ENCODE data around the gene MEF2D.

The MEF2D gene

DNA sequence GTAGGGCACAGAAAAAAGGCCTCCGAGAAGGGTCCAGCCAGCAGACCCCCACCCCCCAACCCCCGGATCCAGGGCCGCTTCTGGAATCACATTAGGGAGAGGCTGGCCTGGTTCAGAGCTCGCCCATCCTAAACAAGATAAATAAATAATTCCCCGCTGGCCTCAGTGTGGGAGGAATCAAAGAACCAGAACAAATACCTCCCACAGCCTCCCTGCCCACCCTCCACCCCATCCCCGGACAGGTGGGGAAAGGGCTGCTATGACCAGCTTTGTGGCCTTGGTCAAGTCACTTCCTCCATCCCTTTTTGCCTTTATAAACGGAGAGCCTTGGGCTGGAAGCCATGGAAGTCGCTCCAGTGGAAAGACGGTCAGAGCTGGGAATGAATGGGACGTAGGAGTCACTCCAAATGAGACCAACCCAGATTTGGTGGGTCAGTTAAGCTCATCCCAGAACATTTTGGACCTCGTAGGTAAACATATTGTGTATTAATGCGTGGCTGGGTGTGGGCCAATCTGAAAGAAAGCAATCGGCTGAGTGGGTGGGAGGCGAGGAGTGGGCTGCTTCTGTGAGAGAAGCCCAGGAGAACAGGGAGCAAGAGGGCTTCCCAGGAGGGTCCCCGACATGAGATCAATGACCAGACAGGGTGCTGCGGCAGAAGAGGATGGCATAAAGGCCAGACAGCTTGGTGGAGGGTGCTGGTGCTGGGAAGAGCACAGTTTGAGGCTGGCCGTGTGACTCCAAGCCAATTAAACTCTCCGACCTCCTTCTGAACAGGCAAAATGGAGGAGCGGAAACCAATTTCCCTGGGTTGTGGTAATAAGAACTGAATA lies 63.3 kb downstream of the MEF2D start:
- in situ Hi-C loops (cut with MboI; ENCODE audit: low pct_unique_long_range_greater_than_20kb, low sequenced_read_pairs): no loop called here
- no peak for DNase-seq

DNA sequence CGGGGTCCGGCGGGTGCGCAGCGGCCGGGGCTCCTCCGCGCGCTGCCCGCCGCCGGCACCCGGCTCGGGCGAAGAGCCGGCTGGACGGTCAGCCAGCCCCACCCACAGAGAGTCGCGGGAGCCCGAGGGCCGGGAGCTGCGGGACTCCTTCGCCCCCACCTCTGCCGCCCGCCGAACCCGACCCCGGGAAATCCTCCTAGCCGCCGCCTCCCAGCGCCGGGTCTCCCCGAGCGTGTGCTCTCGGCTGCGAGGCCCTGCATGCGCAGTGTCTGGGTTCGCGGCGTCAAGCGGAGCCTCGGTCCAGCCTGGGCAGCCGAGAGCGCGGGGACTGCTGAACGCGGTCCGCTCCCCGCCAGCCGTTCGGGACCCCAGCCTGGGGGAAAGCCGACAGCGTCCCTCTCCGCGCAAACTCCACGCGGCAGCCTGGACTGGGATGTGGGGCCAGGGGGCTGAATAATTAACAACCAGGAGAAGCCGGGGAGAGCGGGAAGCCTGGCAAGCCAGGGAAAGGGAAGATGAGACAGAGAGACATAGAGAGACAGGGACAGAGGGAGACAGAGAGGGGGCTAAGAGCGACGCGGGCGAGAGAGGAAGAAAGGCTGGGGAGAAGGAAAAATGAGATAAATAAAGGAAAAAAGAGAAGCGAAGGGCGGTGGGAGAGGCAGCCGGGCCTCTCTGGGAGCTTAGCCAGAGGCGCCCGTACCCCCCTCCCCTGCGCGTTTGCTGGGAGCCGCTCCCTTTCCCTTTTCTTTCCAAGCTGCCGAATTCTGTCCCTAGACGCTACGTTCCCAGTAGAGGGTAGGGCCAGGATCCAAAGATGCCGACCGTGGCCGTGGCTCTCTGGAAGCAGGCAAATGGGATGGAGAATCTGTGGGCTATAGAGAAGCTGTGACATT lies 64.2 kb downstream of the MEF2D start:
- in situ Hi-C loops (cut with MboI; ENCODE audit: low pct_unique_long_range_greater_than_20kb, low sequenced_read_pairs): no loop called here
- no peak for DNase-seq

DNA sequence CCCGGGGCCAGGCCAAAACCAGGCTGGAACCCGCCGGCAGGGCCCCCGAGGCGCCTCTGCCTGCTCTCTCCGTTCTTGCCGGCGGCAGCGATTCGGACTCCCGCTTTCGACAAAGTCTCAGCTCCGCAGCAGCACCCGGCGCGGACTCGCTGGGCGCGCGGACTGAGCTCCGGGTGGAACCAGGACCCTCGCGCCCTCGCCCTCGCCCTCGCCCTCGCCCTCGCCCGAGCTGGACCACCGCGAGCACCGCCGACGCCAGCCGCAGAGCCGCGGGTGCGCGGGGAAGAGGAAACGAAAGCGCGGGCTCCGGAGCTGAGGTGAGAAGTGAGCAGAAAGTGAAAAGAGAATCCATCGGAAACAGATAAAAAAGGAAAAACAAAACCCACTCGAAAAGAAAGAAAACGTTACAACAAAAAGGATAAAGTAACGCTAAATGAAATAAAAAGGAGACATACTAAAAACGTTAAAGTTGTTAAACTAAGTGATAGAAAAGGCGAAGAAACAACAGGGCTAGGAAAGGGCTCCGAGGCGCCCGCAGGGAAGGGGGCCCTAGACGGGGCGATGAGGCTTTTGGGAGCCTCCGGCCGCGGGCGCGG lies 64.9 kb downstream of the MEF2D start:
- in situ Hi-C loops (cut with MboI; ENCODE audit: low pct_unique_long_range_greater_than_20kb, low sequenced_read_pairs): no loop called here
- no peak for DNase-seq

DNA sequence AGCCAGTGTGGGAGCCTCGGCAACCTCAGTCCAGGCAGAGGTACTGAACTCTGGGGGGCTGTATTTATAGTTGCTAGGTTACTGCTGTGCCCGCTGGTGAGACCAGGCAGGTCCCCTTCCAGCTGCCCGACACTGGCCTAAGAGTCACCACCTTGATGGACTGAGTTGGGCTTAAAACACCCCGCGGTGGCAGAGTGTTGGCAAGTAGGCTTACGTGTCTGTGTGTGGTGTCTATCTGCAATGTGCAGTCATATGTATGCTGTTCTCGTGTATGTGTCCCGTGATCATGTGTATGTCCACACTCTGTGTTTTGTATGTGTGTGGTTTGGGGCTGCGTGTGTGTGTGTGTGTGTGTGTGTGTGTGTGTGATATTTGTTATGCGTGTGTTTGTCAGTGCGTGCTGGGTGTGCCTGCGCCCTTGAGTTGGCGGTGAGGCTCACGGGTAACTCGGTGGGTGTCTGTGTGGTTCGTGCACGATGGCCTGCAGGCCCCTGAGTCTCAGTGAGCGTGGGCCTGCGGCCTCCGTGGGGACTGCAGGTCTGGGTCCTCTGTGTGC lies 65.5 kb downstream of the MEF2D start:
- DNase-seq: no peak
- in situ Hi-C loops (cut with MboI; ENCODE audit: low pct_unique_long_range_greater_than_20kb, low sequenced_read_pairs): no loop called here

DNA sequence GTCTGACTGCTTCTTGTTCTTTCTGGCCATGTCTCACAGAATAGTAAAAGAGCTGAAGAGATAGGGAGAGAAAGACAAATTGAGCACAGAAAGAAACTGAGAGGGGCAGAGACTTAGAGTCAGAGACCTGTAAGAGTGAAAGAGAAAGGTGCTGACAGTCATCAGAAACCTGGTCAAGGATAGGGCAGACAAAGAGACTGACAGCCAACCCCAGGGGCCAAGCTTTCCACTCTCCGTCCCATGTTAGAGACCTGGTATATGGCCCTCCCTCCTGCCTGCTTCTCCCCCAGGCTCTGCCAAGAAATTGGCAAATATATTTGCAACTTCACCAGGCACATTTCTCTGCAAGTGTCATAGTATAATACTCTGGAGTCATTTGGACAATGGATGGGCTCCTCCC lies 67.0 kb downstream of the MEF2D start:
- in situ Hi-C loops (cut with MboI; ENCODE audit: low pct_unique_long_range_greater_than_20kb, low sequenced_read_pairs): no loop called here
- DNase-seq: no peak

DNA sequence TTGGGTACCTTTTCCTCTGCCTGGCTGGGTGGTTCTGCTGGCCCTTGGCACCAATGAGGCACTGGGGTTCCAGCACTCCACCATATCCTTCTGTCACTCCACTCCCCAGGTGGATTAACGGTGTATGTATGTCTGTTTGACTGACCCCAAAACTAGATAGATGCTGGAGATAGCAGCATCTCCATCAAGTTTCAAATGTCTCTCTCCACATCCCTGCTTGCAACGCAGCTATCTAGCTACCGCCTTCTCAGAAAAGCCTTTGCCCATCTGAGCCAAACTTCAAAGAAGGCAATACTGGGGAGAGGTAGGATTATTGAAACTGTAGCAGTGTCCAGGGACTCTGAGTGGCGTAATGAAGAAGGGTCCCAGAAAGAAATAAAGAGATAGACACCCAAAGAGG lies 67.5 kb downstream of the MEF2D start:
- in situ Hi-C loops (cut with MboI; ENCODE audit: low pct_unique_long_range_greater_than_20kb, low sequenced_read_pairs): no loop called here
- DNase-seq: no peak

DNA sequence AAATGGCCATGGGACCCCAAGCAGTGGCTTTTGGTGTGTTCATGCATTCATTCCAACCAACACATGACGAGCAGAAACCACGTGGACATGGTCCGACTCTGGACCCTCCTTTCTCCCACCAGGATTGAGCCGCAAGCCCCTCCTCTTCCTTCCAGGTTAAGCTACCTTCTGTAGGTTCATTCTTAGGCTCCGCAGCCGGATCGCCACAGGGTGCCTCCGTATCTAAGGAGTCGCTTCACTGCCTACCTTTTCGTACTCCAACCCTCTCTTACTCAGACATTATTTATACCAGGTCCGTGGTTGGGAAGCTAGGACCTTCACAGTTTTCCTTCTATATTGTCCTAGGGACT lies 67.9 kb downstream of the MEF2D start:
- no peak for DNase-seq
- in situ Hi-C loops (cut with MboI; ENCODE audit: low pct_unique_long_range_greater_than_20kb, low sequenced_read_pairs): no loop called here

DNA sequence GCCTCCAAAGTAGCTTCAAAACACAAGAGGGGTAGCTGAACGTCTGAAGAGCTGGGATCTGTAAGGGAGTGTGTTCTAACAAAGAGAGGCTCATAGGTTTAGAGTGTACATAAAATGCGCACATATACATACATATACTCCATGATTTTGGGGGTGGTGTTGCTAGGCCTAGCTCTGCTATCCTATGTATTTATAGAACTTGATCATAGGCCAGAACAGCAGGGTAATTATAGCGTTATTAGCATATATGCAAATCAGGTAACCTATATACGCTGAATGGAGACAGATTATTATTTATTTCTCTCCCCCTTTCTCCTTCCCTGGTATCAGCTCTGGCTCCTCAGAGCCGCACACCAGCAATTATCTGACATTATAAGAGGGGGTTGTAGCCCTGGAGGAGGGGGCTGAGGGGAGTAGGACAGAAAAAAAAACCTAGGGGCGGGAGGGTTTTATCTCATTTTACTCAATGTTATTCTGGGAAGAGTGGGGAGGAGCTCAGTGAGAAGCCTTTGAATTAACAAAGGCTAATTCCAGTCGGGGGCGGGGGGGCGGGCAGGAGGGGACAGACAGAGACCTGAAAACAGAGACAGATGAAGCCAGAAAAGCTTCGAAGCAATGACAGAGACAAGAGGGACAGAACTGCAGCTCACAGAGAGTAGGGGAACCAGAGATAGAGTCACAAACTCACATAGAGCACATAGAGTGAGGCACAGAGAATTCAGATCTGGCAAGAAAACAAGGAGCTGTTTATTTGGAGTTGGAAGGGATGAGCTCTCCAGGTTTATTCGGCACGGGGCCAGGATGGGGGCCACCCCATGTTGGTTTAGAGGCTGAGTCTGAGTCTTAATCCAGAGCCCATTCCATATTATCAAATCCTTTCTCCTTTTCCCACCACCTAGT lies 68.6 kb downstream of the MEF2D start:
- DNase-seq: no peak
- in situ Hi-C loops (cut with MboI; ENCODE audit: low pct_unique_long_range_greater_than_20kb, low sequenced_read_pairs): no loop called here

DNA sequence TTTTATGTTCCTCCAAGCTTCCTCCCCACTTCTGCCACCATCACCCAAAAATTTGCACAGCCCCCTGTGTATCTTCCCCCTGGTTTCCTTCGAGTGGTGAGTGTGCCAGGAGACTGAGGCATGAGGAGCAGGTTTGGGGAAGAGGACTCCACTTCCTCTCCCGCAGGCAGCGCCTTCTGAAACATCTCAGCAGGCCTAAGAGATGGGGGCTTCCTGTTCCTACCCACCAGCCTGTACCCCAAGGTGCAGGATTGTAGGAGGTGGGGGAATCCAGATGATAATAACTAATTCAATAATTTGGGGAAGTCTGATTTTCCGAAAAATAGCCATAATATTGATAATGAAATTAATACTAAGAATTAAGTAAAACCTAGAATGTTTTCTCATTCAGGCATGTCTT lies 69.2 kb downstream of the MEF2D start:
- in situ Hi-C loops (cut with MboI; ENCODE audit: low pct_unique_long_range_greater_than_20kb, low sequenced_read_pairs): no loop called here
- DNase-seq: no peak

DNA sequence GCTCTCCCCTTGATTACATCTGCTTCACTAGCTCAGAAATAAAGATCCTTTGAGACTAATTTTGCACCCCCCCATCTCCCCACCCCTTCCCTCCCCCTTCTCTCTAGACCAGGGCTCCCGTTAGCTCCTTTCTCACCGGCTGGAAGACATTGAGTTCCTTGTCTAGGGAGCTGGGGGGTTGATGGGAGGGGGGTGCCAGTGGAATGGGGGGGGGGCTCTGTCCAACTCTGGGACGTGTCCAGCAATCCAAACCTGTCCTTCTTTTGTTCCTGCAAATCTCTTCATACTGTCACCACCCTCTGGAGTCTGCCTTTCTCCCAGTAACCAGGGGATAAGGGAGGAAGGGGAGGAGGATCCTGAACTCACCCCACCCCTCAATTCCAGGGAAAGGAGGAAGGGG lies 69.7 kb downstream of the MEF2D start:
- no peak for DNase-seq

DNA sequence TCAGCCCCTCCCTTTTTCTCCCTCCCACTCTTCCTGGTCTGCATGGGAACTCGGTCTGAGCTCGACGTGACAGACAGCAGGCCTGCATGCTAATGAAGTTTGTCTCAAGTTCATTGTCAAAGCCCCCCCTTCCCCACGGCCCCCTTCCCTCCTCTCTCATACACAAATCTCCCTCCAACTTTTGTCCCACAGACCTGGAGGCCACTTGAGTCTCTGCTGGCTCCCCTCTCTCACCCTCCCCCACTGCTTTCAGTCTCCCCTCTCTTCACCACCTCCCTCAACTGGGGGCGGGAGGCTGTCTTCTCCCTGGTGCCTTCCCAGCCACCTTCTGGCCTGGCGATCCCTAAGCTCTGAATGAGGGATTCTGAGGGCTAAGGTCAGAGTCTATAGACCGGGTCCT lies 70.3 kb downstream of the MEF2D start:
- DNase-seq: no peak
- in situ Hi-C loops (cut with MboI; ENCODE audit: low pct_unique_long_range_greater_than_20kb, low sequenced_read_pairs): no loop called here

More for the DNA sequence above, 69.7 kb downstream of the MEF2D start:
- in situ Hi-C loops (cut with MboI; ENCODE audit: low pct_unique_long_range_greater_than_20kb, low sequenced_read_pairs): no loop called here

DNA sequence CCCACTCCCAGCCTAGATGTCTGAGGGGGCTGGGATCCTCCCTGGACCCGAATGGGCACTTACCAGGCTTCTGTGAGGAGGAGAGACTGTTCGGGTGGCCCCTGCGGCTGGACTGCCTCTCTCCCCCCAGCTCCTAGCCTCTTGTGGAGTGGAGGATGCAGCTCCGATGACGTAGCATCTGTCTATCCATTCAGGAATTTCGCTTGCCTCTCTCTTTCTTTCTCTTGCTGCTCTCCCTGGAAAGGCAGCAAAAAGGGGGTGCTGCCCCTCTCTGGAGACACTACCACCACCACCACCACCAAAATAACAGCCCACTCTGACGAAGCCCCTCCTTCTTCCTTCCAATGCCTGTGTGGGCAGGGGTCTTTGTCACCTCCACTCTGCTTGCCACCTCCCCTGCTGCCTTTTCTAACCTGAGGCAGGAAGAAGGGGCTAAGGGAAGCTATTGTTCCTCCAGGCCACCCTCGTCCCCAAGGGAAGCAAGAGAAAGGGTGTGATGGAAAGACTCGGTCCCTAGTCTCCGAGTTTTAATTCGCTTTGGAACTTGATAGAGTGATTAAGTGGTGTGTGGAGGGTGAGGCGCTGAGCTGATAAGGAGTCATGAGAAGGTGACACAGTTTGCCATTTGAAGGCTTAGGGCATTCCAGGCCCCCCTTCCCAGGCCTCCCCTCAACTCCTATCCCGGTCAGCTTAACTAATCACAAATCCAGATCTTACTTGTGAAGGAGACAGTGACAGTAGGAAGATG lies 71.1 kb downstream of the MEF2D start:
- no peak for DNase-seq
- in situ Hi-C loops (cut with MboI; ENCODE audit: low pct_unique_long_range_greater_than_20kb, low sequenced_read_pairs): no loop called here

DNA sequence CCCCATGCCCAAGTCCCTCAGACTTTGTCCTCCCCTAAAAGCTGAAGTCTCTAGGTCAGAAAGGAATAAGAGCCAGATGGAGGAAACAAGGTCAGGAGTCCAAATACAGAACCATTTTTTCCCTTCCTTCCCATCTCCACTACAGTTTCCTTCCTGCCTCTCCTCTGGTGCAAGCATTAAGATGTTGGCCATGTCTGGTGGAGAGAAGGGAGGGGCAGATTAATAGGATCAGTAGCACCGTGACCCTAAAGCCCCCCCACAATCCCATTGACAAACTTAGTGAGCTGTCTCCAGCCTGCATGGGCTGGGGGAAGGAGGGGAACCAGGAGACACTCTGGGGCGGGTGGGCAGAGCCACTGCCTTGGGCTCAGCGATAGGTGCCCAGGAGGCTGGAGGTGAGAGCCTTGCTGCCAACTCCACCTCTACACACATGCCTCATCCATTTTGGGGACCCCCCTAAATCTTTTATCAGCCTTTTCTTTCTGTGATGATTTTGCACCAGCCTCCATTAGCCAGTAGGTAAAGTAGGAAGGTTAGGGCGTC lies 71.8 kb downstream of the MEF2D start:
- DNase-seq: no peak
- in situ Hi-C loops (cut with MboI; ENCODE audit: low pct_unique_long_range_greater_than_20kb, low sequenced_read_pairs): no loop called here

DNA sequence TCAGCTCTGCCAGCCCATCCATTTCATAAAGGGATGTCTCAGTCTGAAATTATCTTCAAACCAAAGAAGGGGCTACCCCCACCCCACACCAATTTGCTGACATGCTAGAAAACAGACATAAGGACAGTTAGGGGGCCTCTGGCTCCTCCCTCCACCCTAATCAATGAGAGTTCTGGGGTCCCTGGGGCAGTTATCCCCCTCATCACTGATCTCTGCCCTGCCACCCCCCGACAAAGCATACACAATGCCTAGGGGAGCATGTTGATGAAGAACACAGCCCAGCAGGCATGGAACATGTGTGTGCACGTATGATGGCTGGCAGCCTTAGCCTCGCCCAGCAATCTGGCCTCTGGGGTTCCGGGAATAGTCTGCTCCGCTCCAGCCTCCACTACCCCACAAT lies 72.6 kb downstream of the MEF2D start:
- in situ Hi-C loops (cut with MboI; ENCODE audit: low pct_unique_long_range_greater_than_20kb, low sequenced_read_pairs): no loop called here
- no peak for DNase-seq

DNA sequence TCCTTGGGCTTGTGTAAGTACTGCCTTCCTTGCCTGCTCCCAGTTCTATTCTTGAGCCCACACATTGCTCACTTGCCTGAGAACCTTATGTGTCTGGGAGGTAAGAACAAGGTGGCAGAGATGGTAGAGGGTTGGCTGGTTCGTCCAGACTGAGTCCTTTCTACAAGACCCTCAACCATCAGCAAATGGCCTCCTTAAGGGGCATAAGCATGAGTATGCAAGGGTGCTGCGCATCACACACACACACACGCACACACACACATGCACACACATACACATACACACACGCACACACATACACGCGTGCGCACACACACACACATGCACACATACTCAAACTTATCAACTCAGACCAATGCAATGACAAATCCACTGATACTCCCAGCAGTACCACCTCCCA lies 74.6 kb downstream of the MEF2D start:
- in situ Hi-C loops (cut with MboI; ENCODE audit: low pct_unique_long_range_greater_than_20kb, low sequenced_read_pairs): no loop called here
- no peak for DNase-seq

DNA sequence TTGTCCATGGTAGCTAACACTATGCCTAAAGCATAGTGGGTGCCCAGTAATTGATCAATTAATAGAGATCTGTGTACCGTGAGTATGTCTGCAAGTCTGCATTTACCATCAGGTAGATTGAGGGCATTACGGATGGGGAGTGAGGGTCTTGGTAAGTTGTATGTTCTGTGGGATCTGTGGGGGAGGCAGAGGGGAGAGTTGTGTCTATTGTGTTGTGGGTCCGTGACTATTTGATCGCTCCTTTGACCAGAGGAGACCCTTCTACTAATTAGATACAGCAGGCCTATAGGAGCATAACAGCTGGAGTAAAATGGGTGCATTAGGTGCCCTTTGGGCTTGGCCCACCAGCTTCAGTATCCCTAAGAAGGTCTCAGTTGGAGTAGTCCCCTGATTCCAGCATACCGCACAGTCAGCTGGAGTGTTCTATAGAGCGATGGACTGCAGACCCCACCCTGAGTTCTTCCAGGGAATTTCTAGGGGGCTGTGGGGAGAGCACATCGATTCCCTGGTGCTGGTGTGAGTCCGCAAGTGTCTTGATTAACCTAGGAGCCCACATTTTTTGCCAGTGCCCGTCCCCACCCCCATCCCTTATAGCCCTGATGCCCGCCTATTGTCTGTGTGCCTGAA lies 75.7 kb downstream of the MEF2D start:
- in situ Hi-C loops (cut with MboI; ENCODE audit: low pct_unique_long_range_greater_than_20kb, low sequenced_read_pairs): no loop called here
- DNase-seq: no peak

DNA sequence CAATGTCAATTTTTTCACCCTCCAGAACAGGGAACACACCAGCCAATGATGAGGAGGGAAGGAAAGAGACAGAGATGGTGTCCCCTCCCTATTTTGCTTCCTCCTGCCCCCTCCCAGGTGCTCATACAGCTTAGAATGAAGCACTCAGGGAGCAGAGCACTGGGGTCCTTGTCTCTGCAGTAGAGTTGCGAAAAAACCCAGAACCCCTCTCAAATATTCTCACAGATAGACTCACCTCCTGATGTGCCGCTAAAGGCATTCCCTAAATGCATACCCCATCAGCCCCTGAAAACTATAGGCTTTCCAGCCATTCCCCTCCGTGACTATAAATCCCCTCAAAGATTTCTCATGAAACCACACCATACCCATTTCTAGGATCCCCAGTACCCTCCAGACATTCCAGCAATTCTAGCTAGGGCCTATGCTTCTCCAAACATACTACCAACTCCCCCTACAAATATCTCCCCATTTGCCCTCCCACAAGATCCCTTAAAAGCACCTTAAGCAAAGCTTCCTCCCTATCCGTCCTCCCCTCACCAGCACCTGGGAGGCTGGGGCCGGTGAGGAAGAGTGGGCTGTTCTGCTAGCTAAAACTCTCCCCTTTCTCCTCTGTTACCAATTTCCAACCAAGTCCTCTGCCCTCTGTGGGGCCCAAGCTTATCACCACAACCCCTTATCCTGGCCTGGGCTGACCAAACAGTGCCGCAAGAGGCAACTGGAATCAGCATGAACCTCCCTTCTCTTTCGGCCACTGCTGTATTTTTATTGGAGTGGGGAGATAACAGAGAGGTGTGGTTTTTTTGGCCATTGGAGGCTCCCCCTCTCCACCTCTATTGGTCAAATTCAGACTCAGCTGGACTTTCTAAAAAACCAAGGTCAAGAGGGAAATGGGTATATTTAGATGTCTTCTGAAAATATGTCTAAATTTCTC lies 76.9 kb downstream of the MEF2D start:
- in situ Hi-C loops (cut with MboI; ENCODE audit: low pct_unique_long_range_greater_than_20kb, low sequenced_read_pairs): no loop called here
- no peak for DNase-seq

All from KBM-7 (cell line).